ENCODE results near the gene GDF15. TPM values are rescaled to one million over a fixed set of nuclear protein-coding genes. Genes with fewer than 3 reads are reported as not detected.
"Not testable (repeated sequence)": the region's sequence is repeated elsewhere in the genome, so short reads cannot be mapped to it uniquely, and the experiment has no call there.

The GDF15 gene
- total RNA-seq, 8 experiments from 2014 or later, result 14.0 to 784 (median 60.0) TPM

- WGBS, 10 experiments, result 16 to 83% (median 60%) methylated on average over 1 to 12 of the region's 12 CpGs
- Histone ChIP-seq H3K4me3 (no peak overlapping the region), H3K27ac (no peak overlapping the region), H3K4me1 (replicated peaks in 1 of 2) (peaks cover 5 to 6% of the 10 kb centered on the region in 2 donors)
- peak in 3 of 8 experiments; percentile 75 to 90 (median 80) for ATAC-seq (replicated peaks in 6 of 8)
- in situ Hi-C loops (cut with MboI; ENCODE audit: low pct_unique_long_range_greater_than_20kb in 2 of 9, low sequenced_read_pairs in 9 of 9, unreplicated experiment in 9 of 9), result loop anchor here in 2 of 9 experiments (10.0 kb wide), 1 partner anchor 55 kb away; no protein-coding TSS in a partner anchor
Observed at GRCh38 chr19:18349524-18350128, 36.3 kb upstream of the GDF15 start.

DNA sequence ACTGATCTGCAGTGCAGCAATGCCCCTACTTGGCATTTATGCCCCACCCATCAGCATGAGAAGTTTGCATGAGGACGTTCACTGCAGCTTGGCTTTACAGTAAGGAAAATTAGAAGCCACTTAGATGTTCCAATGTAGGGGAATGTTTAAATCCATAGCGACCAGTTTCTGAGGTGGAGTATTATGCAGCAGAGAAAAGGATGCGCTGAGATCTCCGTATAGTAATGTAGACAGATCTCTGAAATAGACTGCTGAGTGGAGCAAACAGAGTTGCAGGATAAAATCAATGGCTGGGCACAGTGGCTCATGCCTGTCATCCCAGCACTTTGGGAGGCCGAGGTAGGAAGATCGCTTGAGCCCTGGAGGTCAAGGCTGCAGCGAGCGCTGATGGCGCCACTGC lies 35.5 kb upstream of the GDF15 start:
- Histone ChIP-seq H3K4me3 (no peak overlapping the region), H3K4me1 (replicated peaks in 1 of 2) (no peaks in the 10 kb centered on the region), H3K27ac (no peak overlapping the region)
- ATAC-seq (replicated peaks in 6 of 8), result no peak
- WGBS, 10 experiments, result 0 to 96% (median 75%) methylated on average over 1 to 8 of the region's 9 CpGs; no CpG with 5 or more reads in 3 of the 10 experiments
- in situ Hi-C loops (cut with MboI; ENCODE audit: low pct_unique_long_range_greater_than_20kb in 2 of 9, low sequenced_read_pairs in 9 of 9, unreplicated experiment in 9 of 9), result loop anchor here in 2 of 9 experiments (10.0 kb wide), 1 partner anchor 54 kb away; no protein-coding TSS in a partner anchor

GRCh38 chr19:18351544-18351943 lies 34.4 kb upstream of the GDF15 start:
- H3K4me3 ChIP-seq, result no peak overlapping the region
- no peaks in the 10 kb centered on the region for H3K4me1 ChIP-seq (replicated peaks in 1 of 2)
- 80 to 100% (median 82%) methylated on average over 2 to 5 of the region's 7 CpGs; no CpG with 5 or more reads in 4 of the 10 experiments for WGBS, 10 experiments
- ATAC-seq (replicated peaks in 6 of 8), result no peak
- in situ Hi-C loops (cut with MboI; ENCODE audit: low pct_unique_long_range_greater_than_20kb in 2 of 9, low sequenced_read_pairs in 9 of 9, unreplicated experiment in 9 of 9), result loop anchor here in 2 of 9 experiments (10.0 kb wide), 1 partner anchor 53 kb away; no protein-coding TSS in a partner anchor
- H3K27ac ChIP-seq, result no peak overlapping the region

DNA sequence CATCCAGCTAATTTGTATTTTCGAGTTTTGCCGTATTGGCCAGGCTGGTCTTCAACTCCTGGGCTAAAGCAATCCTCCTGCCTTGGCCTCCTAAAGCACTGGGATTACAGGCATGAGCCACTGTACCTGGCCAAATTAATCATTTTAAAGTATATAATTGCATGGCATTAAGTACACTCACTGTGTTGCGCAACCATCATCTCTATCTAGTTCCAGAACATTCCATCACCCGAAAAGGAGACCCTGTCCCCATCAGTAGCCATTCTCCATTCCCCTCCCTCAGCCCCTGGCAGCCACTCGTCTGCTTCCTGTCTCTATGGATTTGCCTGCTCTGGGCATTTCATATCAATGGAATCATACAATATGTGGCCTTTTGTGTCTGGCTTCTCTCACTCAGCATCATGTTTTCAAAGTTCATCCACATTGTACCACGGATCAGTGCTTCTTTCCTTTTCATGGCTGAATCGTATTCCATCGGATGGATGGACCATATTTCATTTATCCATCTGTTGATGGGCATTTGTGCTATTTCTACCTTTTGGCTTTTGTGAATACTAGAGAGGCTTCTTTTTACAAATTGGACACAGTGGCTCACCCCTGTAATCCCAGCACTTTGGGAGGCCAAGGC lies 32.5 kb upstream of the GDF15 start:
- WGBS, 10 experiments, result 50 to 100% (median 91%) methylated on average over 1 to 6 of the region's 8 CpGs; no CpG with 5 or more reads in 4 of the 10 experiments
- H3K27ac ChIP-seq, result no peak overlapping the region
- no peaks in the 10 kb centered on the region for H3K4me1 ChIP-seq (replicated peaks in 1 of 2)
- in situ Hi-C loops (cut with MboI; ENCODE audit: low pct_unique_long_range_greater_than_20kb in 2 of 9, low sequenced_read_pairs in 9 of 9, unreplicated experiment in 9 of 9), result loop anchor here in 2 of 9 experiments (10.0 kb wide), 1 partner anchor 51 kb away; no protein-coding TSS in a partner anchor
- no peak overlapping the region for H3K4me3 ChIP-seq
- no peak for ATAC-seq (replicated peaks in 6 of 8)

DNA sequence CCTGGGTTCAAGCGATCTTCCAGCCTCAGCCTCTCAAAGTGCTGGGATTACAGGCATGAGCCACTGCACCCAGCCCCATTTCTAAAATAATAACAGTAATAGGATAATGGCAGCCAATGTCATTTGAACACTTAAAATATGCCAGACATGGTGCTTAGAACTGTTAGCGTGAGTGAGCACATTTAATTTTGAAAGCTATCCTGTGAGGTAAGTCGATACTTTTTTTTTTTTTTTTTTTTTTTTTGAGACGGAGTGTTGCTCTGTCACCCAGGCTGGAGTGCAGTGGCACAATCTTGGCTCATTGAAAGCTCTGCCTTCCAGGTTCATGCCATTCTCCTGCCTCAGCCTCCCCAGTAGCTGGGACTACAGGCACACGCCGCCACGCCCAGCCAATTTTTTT lies 31.2 kb upstream of the GDF15 start:
- in situ Hi-C loops (cut with MboI; ENCODE audit: low pct_unique_long_range_greater_than_20kb in 2 of 9, low sequenced_read_pairs in 9 of 9, unreplicated experiment in 9 of 9), result loop anchor here in 2 of 9 experiments (10.0 kb wide), 1 partner anchor 50 kb away; no protein-coding TSS in a partner anchor
- H3K4me1 ChIP-seq (replicated peaks in 1 of 2); H3K27ac ChIP-seq; H3K4me3 ChIP-seq; ATAC-seq (replicated peaks in 6 of 8): not testable (repeated sequence)
- 83 to 100% (median 100%) methylated on average over 1 to 4 of the region's 7 CpGs; no CpG with 5 or more reads in 2 of the 10 experiments for WGBS, 10 experiments

DNA sequence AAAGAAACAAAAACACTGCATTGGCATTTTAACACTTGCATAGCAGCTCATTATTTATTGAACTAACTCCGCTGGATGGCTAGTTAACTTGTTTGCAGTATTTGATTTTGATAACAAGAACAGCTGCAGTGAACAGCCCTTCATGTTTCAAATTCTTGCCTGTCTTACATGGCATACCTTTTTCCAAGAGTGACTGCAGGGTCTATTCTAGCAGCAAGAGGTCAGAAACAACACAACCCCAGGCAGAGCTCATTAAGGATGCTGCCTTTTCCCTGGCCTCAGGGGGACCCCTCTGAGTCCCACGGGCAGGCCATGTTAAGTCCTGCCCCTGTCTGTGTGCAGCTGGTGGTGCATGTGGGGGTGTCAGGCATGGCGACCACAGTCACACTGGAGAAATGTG lies 28.9 kb upstream of the GDF15 start:
- ATAC-seq (replicated peaks in 6 of 8), result no peak
- 80 to 100% (median 100%) methylated on average over 1 of the region's 3 CpGs; no CpG with 5 or more reads in 2 of the 10 experiments for WGBS, 10 experiments
- in situ Hi-C loops (cut with MboI; ENCODE audit: low pct_unique_long_range_greater_than_20kb in 2 of 9, low sequenced_read_pairs in 9 of 9, unreplicated experiment in 9 of 9), result loop anchor here in 2 of 9 experiments (10.0 kb wide), 1 partner anchor 48 kb away; no protein-coding TSS in a partner anchor

DNA sequence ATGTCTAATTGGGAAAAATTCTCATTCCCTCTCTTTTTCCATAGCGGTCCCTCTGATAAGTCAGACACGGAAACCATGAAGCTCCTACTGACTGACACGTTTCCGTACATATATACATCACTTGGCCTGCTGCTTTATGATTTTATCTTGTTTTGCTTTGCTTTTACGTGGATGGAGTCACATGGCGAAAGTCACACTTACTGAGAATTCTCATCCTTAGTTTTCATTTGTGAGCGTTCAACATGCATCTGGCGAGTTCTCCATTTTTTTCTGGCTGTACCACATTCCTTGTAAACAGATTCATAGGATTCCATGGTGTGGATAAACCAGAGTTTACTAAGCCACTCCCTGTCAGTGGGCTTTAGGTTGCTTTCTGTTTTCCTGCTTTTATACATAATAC lies 24.3 kb upstream of the GDF15 start:
- no peak overlapping the region for H3K27ac ChIP-seq
- H3K4me1 ChIP-seq (replicated peaks in 1 of 2), result peaks cover 21 to 26% of the 10 kb centered on the region in 2 donors
- WGBS, 10 experiments, result 88 to 100% (median 95%) methylated on average over 2 to 8 of the region's 8 CpGs
- H3K4me3 ChIP-seq, result no peak overlapping the region
- ATAC-seq (replicated peaks in 6 of 8), result no peak
- in situ Hi-C loops (cut with MboI; ENCODE audit: low pct_unique_long_range_greater_than_20kb in 2 of 9, low sequenced_read_pairs in 9 of 9, unreplicated experiment in 9 of 9), result no loop called here

More for the DNA sequence above, 28.9 kb upstream of the GDF15 start:
- Histone ChIP-seq H3K4me1 (replicated peaks in 1 of 2) (no peaks in the 10 kb centered on the region), H3K4me3 (no peak overlapping the region), H3K27ac (no peak overlapping the region)

DNA sequence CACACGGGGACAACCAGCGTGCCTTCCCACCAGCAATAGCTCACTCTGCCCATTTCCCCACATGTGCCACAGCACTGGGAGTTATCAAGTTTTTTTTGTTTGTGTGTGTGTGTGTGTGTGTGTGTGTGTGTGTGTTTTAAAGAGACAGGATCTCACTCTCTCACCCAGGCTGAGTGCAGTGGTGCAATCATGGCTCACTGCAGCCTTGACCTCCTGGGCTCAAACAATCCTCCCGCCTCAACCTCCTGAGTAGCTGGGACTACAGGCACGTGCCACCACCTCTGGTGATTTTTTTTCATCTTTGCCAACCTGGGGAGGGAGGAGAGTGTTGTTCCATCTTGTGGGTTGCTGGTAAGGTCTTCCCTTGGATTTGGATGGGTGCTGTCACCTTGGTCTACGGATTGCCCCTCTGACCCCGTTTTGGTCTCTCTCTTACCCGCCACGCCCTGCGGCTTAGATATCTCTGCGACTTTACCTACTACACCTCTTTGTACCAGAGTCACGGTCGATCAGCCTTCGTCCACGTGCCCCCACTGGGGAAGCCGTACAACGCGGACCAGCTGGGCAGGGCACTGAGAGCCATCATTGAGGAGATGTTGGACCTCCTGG lies 22.9 kb upstream of the GDF15 start:
- in situ Hi-C loops (cut with MboI; ENCODE audit: low pct_unique_long_range_greater_than_20kb in 2 of 9, low sequenced_read_pairs in 9 of 9, unreplicated experiment in 9 of 9), result no loop called here
- no peak for ATAC-seq (replicated peaks in 6 of 8)
- Histone ChIP-seq H3K4me1 (replicated peaks in 1 of 2) (peaks cover 21 to 26% of the 10 kb centered on the region in 2 donors), H3K27ac (no peak overlapping the region), H3K4me3 (no peak overlapping the region)
- 60 to 100% (median 96%) methylated on average over 1 to 15 of the region's 17 CpGs; no CpG with 5 or more reads in 3 of the 10 experiments for WGBS, 10 experiments

GRCh38 chr19:18363787-18364186 lies 22.2 kb upstream of the GDF15 start:
- H3K4me3 ChIP-seq, result no peak overlapping the region
- in situ Hi-C loops (cut with MboI; ENCODE audit: low pct_unique_long_range_greater_than_20kb in 2 of 9, low sequenced_read_pairs in 9 of 9, unreplicated experiment in 9 of 9), result no loop called here
- ATAC-seq (replicated peaks in 6 of 8), result no peak
- H3K4me1 ChIP-seq (replicated peaks in 1 of 2), result peaks cover 24 to 26% of the 10 kb centered on the region in 2 donors
- H3K27ac ChIP-seq, result peak overlapping the region; percentile 90 to 91
- 60 to 96% (median 88%) methylated on average over 3 to 6 of the region's 6 CpGs; no CpG with 5 or more reads in 3 of the 10 experiments for WGBS, 10 experiments

- ATAC-seq (replicated peaks in 6 of 8), result peak in 7 of 8 experiments; percentile 4 to 53 (median 35)
- H3K4me1 ChIP-seq (replicated peaks in 1 of 2), result peaks cover 26 to 30% of the 10 kb centered on the region in 2 donors
- in situ Hi-C loops (cut with MboI; ENCODE audit: low pct_unique_long_range_greater_than_20kb in 2 of 9, low sequenced_read_pairs in 9 of 9, unreplicated experiment in 9 of 9); H3K4me3 ChIP-seq: not testable (repeated sequence)
- H3K27ac ChIP-seq, result peak overlapping the region; percentile 90 to 91
- WGBS, 10 experiments, result 40 to 100% (median 65%) methylated on average over 1 to 6 of the region's 11 CpGs; no CpG with 5 or more reads in 2 of the 10 experiments
Observed at GRCh38 chr19:18364277-18364825, 21.6 kb upstream of the GDF15 start.

- H3K27ac ChIP-seq, result peak overlapping the region; percentile 90 to 91
- no peak overlapping the region for H3K4me3 ChIP-seq
- ATAC-seq (replicated peaks in 6 of 8), result peak; percentile 79 to 94 (median 88)
- in situ Hi-C loops (cut with MboI; ENCODE audit: low pct_unique_long_range_greater_than_20kb in 2 of 9, low sequenced_read_pairs in 9 of 9, unreplicated experiment in 9 of 9), result no loop called here
- peaks cover 26 to 30% of the 10 kb centered on the region in 2 donors for H3K4me1 ChIP-seq (replicated peaks in 1 of 2)
- WGBS, 10 experiments, result 0 to 11% (median 0%) methylated on average over 1 to 5 of the region's 15 CpGs; no CpG with 5 or more reads in 5 of the 10 experiments
Observed at GRCh38 chr19:18364826-18365528, 21.0 kb upstream of the GDF15 start.

DNA sequence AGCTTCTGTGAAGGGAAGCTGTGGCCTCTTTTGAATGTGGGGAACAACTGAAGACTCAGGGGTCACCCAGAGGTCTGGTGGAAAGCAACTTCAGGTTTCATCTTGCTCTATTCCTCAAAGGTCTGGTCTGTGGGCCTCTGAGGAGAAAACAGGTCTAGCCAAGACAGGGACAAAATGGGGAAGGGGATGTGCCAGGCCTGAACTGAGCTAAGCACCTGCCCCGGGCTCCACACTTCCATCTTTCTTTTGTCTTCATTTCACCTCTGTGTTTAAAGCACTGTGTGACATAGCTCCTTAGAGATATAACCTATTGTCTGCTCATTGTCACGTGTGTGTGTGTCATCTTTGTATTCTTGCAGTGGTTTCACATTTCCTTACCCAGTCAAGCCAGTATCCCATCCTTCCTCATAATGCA lies 19.9 kb upstream of the GDF15 start:
- no peak for ATAC-seq (replicated peaks in 6 of 8)
- 60 to 100% (median 92%) methylated on average over 1 to 2 of the region's 2 CpGs; no CpG with 5 or more reads in 2 of the 10 experiments for WGBS, 10 experiments
- in situ Hi-C loops (cut with MboI; ENCODE audit: low pct_unique_long_range_greater_than_20kb in 2 of 9, low sequenced_read_pairs in 9 of 9, unreplicated experiment in 9 of 9), result no loop called here

More for the DNA sequence above, 19.9 kb upstream of the GDF15 start:
- peaks cover 26 to 30% of the 10 kb centered on the region in 2 donors for H3K4me1 ChIP-seq (replicated peaks in 1 of 2)
- peak overlapping the region; percentile 90 to 91 for H3K27ac ChIP-seq
- no peak overlapping the region for H3K4me3 ChIP-seq

All from motor neuron (in vitro differentiated cells).